DOHH2 (cell line): ENCODE results near the gene PRKCZ.

Experiments used
- H3F3A ChIP-seq: fragments of 200-600 bp; sonication (generic), shearing (Covaris generic); 2 replicates; pipeline ENCODE4 v1.6.0; 2016; ENCODE audit warnings: antibody characterized with exemption, mild to moderate bottlenecking; ENCODE audit not compliant: control insufficient read depth, insufficient read depth
- H3K27ac ChIP-seq: fragments of 200-600 bp; sonication (generic); 2 replicates; pipeline ENCODE4 v1.5.1; 2014; ENCODE audit warnings: low read depth, mild to moderate bottlenecking, low read length, moderate library complexity
- H3K27me3 ChIP-seq: fragments of 200-600 bp; sonication (generic); 2 replicates; pipeline ENCODE4 v1.6.1; 2014; ENCODE audit warnings: mild to moderate bottlenecking, low read length, mixed read lengths; ENCODE audit not compliant: control insufficient read depth
- H3K36me3 ChIP-seq: fragments of 200-600 bp; sonication (generic); 2 replicates; pipeline ENCODE4 v1.6.1; 2014; ENCODE audit warnings: mild to moderate bottlenecking, low read length, moderate library complexity, mixed read lengths; ENCODE audit not compliant: control insufficient read depth
- H3K4me1 ChIP-seq: fragments of 200-600 bp; sonication (generic); 2 replicates; pipeline ENCODE4 v1.6.1; 2014; ENCODE audit warnings: mild to moderate bottlenecking, low read length, mixed read lengths; ENCODE audit not compliant: control insufficient read depth
- H3K4me2 ChIP-seq: fragments of 200-600 bp; sonication (generic); 2 replicates; pipeline ENCODE4 v1.6.0; 2014; ENCODE audit warnings: mild to moderate bottlenecking, low read length, moderate library complexity
- H3K4me3 ChIP-seq: fragments of 200-600 bp; sonication (generic); 2 replicates; pipeline ENCODE4 v1.5.1; 2014; ENCODE audit warnings: mild to moderate bottlenecking, low read length, mixed read lengths
- H3K79me2 ChIP-seq: fragments of 200-600 bp; sonication (generic); 2 replicates; pipeline ENCODE4 v1.6.1; 2014; ENCODE audit warnings: mild to moderate bottlenecking, low read length, mixed read lengths; ENCODE audit not compliant: control insufficient read depth
- H3K9me2 ChIP-seq: fragments of 200-600 bp; sonication (generic); replicated peaks from 2 replicates; pipeline ENCODE4 v1.6.1; 2014; ENCODE audit warnings: mild to moderate bottlenecking, low read length, mixed read lengths; ENCODE audit not compliant: control insufficient read depth
- H3K9me3 ChIP-seq: fragments of 200-600 bp; sonication (generic); 2 replicates; pipeline ENCODE4 v1.6.1; 2014; ENCODE audit warnings: antibody characterized with exemption, low read length, mixed read lengths; ENCODE audit not compliant: control insufficient read depth, insufficient read depth
- H4K20me1 ChIP-seq: fragments of 200-600 bp; sonication (generic); 2 replicates; pipeline ENCODE4 v1.6.0; 2014; ENCODE audit warnings: low read depth, mild to moderate bottlenecking, antibody characterized with exemption, low read length, moderate library complexity; ENCODE audit not compliant: control insufficient read depth, insufficient read depth
- CTCF ChIP-seq: fragments of 200-600 bp; sonication (generic); IDR thresholded peaks from one replicate; pipeline ENCODE4 v1.5.1; 2014; ENCODE audit warnings: antibody characterized with exemption, mild to moderate bottlenecking, low read depth, low read length; ENCODE audit not compliant: poor library complexity, severe bottlenecking
- EZH2phosphoT487 ChIP-seq: fragments of 200-600 bp; sonication (generic); IDR thresholded peaks from 2 replicates; pipeline ENCODE4 v1.6.1; 2017; ENCODE audit warnings: borderline replicate concordance, mild to moderate bottlenecking, antibody characterized with exemption, low read length, moderate library complexity, mixed read lengths

PRKCZ gene

DNA sequence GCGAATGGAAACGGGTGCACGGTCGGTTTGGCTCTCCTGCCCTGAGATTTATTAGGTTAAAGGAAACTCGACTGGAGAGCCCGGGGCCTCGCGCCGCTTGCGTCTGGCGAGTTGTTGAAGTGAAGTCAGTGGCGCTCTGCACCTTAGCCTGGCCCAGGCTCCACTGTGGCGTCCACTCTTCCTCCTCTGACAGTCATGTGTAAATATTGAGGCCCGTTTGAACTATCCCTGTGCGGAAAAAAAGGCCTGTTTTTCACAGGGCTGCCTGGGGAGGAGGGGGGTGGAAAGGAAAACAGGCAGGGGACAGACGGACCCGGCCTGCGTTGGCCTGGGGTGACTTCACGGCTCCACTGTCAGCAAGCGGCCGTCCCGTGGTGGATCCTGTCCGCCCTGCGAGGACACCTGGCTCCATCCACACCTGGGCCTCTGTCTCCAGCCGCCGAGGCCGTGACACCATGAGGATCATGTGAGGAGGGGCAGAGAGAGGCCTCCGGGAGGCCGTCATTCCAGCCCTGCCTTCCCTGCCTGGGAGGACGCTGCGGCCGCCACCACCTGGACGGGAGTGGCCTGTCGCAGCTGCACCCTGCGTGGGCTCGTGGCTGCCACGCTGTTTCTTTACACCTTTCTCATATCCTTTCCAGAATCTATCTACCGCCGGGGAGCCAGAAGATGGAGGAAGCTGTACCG lies 84.6 kb downstream of the PRKCZ start:
- Histone ChIP-seq H4K20me1 (peaks cover 3% of the 10 kb centered on the region; the same call in 1 of the 2 replicates), H3K36me3 (no peaks in the 10 kb centered on the region), H3K9me3 (no peaks in the 10 kb centered on the region), H3K4me2 (no peak overlapping the region), H3K4me1 (peaks cover 12% of the 10 kb centered on the region), H3K27me3 (no peaks in the 10 kb centered on the region), H3K9me2 (no peaks in the 10 kb centered on the region), H3K4me3 (no peak overlapping the region), H3K79me2 (no peaks in the 10 kb centered on the region), H3K27ac (no peak overlapping the region), H3F3A (no peaks in the 10 kb centered on the region)
- TF ChIP-seq EZH2phosphoT487 (no peak), CTCF (no peak)

DNA sequence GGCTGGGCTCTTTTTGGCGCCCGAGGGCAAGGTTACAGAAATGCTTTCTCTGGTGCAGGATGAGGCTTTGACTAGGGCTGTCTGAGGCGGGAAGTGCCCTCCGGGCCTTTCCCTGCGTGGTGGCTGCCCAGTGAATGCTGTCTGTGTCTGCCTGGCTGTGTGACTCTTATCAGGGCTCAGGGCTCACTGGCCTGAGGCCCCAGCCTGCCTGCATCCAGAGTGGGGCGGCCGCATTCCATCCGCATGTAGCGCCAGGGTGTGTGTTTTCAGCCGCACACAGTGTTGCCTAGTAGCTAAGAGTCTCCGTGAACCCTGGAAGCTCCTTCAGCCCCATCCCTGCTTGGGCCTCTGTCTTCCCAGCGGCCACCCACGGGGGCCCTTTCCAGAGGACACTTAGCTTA lies 85.2 kb downstream of the PRKCZ start:
- Histone ChIP-seq H4K20me1 (peaks cover 3% of the 10 kb centered on the region; the same call in 1 of the 2 replicates), H3K27ac (no peak overlapping the region), H3K4me2 (no peak overlapping the region), H3K4me1 (peaks cover 12% of the 10 kb centered on the region), H3K79me2 (no peaks in the 10 kb centered on the region), H3K4me3 (no peak overlapping the region), H3K36me3 (no peaks in the 10 kb centered on the region), H3K27me3 (no peaks in the 10 kb centered on the region), H3F3A (no peaks in the 10 kb centered on the region), H3K9me2 (no peaks in the 10 kb centered on the region), H3K9me3 (no peaks in the 10 kb centered on the region)
- TF ChIP-seq EZH2phosphoT487 (no peak), CTCF (no peak)

DNA sequence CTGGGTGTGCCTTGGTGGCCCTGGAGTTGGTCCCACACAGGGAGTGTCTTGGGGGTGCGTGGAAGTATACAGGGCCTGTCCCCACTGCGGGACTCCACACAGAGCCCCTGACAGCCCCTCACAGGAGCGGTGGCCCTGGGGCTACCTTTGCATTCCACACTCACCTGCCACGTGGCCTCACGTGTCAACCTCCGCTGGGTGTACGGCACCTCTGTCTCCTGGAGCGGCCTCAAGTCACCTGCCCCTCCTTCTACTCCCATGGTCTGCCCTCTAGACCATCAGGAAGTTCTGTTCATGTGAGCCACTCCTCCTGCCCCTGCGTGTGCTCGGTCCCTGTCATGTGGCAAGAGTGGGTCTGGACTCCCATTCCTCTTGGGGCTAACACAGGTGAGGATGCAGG lies 85.7 kb downstream of the PRKCZ start:
- H3K9me2 ChIP-seq = no peaks in the 10 kb centered on the region
- H3K4me2 ChIP-seq = no peak overlapping the region
- H3K36me3 ChIP-seq = no peaks in the 10 kb centered on the region
- H3K4me1 ChIP-seq = peaks cover 12% of the 10 kb centered on the region
- H3K4me3 ChIP-seq = no peak overlapping the region
- no peaks in the 10 kb centered on the region for H3K9me3 ChIP-seq
- H3K79me2 ChIP-seq = no peaks in the 10 kb centered on the region
- TF ChIP-seq CTCF (no peak), EZH2phosphoT487 (no peak)
- no peak overlapping the region for H3K27ac ChIP-seq
- H4K20me1 ChIP-seq = peaks cover 3% of the 10 kb centered on the region; the same call in 1 of the 2 replicates
- H3K27me3 ChIP-seq = no peaks in the 10 kb centered on the region
- H3F3A ChIP-seq = no peaks in the 10 kb centered on the region
